ENCODE measurements around the gene FBXO45.
A peak's percentile ranks its signal among the peaks of the same experiment; 100 is the strongest.
"Not testable (repeated sequence)": the region's sequence is repeated elsewhere in the genome, so short reads cannot be mapped to it uniquely, and the experiment has no call there.

Gene FBXO45

GRCh38 chr3:196620161-196620604 is 51.7 kb downstream of the FBXO45 start:
- DNase-seq = peak; percentile 41

- DNase-seq = no peak
Observed at GRCh38 chr3:196620684-196621083, 52.2 kb downstream of the FBXO45 start.

- no peak for DNase-seq
Observed at GRCh38 chr3:196621611-196622010, 53.2 kb downstream of the FBXO45 start.

- DNase-seq = peak; percentile 60
Observed at GRCh38 chr3:196624067-196624790, 55.8 kb downstream of the FBXO45 start.

GRCh38 chr3:196624907-196625306 is 56.4 kb downstream of the FBXO45 start:
- DNase-seq = no peak

GRCh38 chr3:196625331-196625730 is 56.9 kb downstream of the FBXO45 start:
- no peak for DNase-seq

- no peak for DNase-seq
Observed at GRCh38 chr3:196627918-196628231, 59.4 kb downstream of the FBXO45 start.

- no peak for DNase-seq
Observed at GRCh38 chr3:196629228-196629627, 60.8 kb downstream of the FBXO45 start.

- DNase-seq = peak; percentile 87
Observed at GRCh38 chr3:196631682-196632045, 63.2 kb downstream of the FBXO45 start.

- peak; percentile 100 for DNase-seq
Observed at GRCh38 chr3:196632046-196632751, 63.7 kb downstream of the FBXO45 start.

- DNase-seq = peak; percentile 58
Observed at GRCh38 chr3:196633555-196634151, 65.2 kb downstream of the FBXO45 start.

- DNase-seq = no peak
Observed at GRCh38 chr3:196634224-196634623, 65.8 kb downstream of the FBXO45 start.

- DNase-seq = no peak
Observed at GRCh38 chr3:196634829-196635228, 66.4 kb downstream of the FBXO45 start.

GRCh38 chr3:196636369-196637349 is 68.2 kb downstream of the FBXO45 start:
- DNase-seq = peak; percentile 17

GRCh38 chr3:196637941-196638340 is 69.5 kb downstream of the FBXO45 start:
- not testable (repeated sequence) for DNase-seq
